Ovary (tissue), 9 donors: ENCODE measurements around the gene PHEX. TPM values are rescaled to one million over a fixed set of nuclear protein-coding genes. Genes with fewer than 3 reads are reported as not detected.

Source experiments
- DNase-seq, 5 donors: peaks; one replicate each; pipeline ENCODE4 v3.0.0-alpha.2; 2019 to 2020
- H3K27ac ChIP-seq, 2 donors: fragments of 200-600 bp; one replicate each; pipeline versions ENCODE4 v1.5.1 to v1.8.0; 2019 to 2022
- H3K27me3 ChIP-seq: fragments of 200-600 bp; one replicate; pipeline ENCODE4 v1.8.0; 2022
- H3K36me3 ChIP-seq: fragments of 200-600 bp; sonication (generic); one replicate; pipeline ENCODE4 v1.5.1; 2019
- H3K4me1 ChIP-seq: one replicate; pipeline ENCODE4 v1.8.1; 2013; ENCODE audit warnings: mild to moderate bottlenecking, moderate library complexity; ENCODE audit not compliant: insufficient read depth
- H3K4me3 ChIP-seq: fragments of 200-600 bp; sonication (generic); one replicate; pipeline ENCODE4 v1.5.1; 2017
- H3K9me3 ChIP-seq, 2 donors: fragments of 200-600 bp in 1 of 2; sonication (generic) in 1 of 2; one replicate each; pipeline versions ENCODE4 v1.5.1 to v1.8.1; 2013 to 2019; ENCODE audit warnings: mild to moderate bottlenecking in 1 of 2, moderate library complexity in 1 of 2
- CTCF ChIP-seq, 3 donors: fragments of 450-650 bp in 2 of 3; fragments of 200-600 bp in 1 of 3; IDR thresholded peaks; one replicate each; pipeline versions ENCODE4 v1.5.1 to v1.8.0; 2016 to 2022; ENCODE audit warnings: antibody characterized with exemption in 3 of 3, mild to moderate bottlenecking in 1 of 3
- EP300 ChIP-seq: sonication (generic); formaldehyde crosslinking; IDR thresholded peaks from one replicate; pipeline ENCODE4 v1.6.1; 2017; ENCODE audit warnings: antibody characterized with exemption
- POLR2A ChIP-seq: fragments of 450-650 bp; IDR thresholded peaks from one replicate; pipeline ENCODE4 v1.6.1; 2017; ENCODE audit warnings: antibody characterized with exemption, mild to moderate bottlenecking, moderate library complexity
- WGBS, 3 donors: extraction: QIAGEN DNeasy Blood & Tissue Kit in 1 of 3; methylation state at CpG; one replicate each; pipeline versions ENCODE4 v1.1.5 to v1.1.7; 2013 to 2017; 5-methylcytosine and 5-hydroxymethylcytosine counted together
- intact Hi-C, 4 donors: fragments of 100-400 bp; cut with DNase I; formaldehyde crosslinking; loops; one replicate each; pipeline versions ENCODE4 v1.11.0 to v1.15.1; 2022 to 2023
- polyA plus RNA-seq, 2 donors: library from polyadenylated mRNA; stranded (reverse); fragments of 200-250 nt in 1 of 2; fragments of 350-450 nt in 1 of 2; fragmentation: Illumina TruSeq in 1 of 2; extraction: RNeasy Lipid Tissue Mini Kit (QIAGEN cat#74804) in 1 of 2; gene quantifications; one replicate each; pipeline ENCODE4 v1.2.3, GENCODE V29; 2013 to 2014
- total RNA-seq, 7 donors: library from RNA; depleted of rRNA in 2 of 7; stranded (reverse); fragments of >200 nt in 2 of 7; fragmentation: NEBNext Ultra II Directional in 3 of 7; extraction: Animal tissue kit (Norgen Biotek cat#: 25700) in 3 of 7; gene quantifications; one replicate each; pipeline versions ENCODE4 v1.1.0 to v1.2.4, GENCODE V29; 2016 to 2023
- donor health status: DM: no; HTN: no; CAD: no; lungs with moderate emphysema.
- donor health status: DM: no; HTN: no; CAD: no.
- donor health status: Bipolar disorder and iron deficiency.
- donor health status: DM: yes; HTN: yes; CAD: no.
- donor health status: DM: no; HTN: no; CAD: no.
- donor health status: DM: yes; HTN: yes; CAD: no.

PHEX gene
- total and polyA plus RNA-seq, 9 donors = 0.46 to 18.9 (median 1.1) TPM

GRCh38 chrX:22139822-22140221 lies 107.7 kb downstream of the PHEX start:
- intact Hi-C loops = no loop called here
- Histone ChIP-seq H3K27me3 (no peaks in the 10 kb centered on the region), H3K36me3 (no peaks in the 10 kb centered on the region), H3K4me1 (peaks cover 2% of the 10 kb centered on the region), H3K27ac (no peak overlapping the region), H3K9me3 (no peaks in the 10 kb centered on the region), H3K4me3 (no peak overlapping the region)
- 91 to 96% (median 94%) methylated on average over 1 of the region's 1 CpG for WGBS, 3 donors
- no peak for TF ChIP-seq CTCF (IDR thresholded peaks at IDR 0.05)
- no peak for TF ChIP-seq POLR2A
- no peak for TF ChIP-seq EP300
- no peak for DNase-seq

- H3K27ac ChIP-seq = no peak overlapping the region
- 59 to 71% (median 66%) methylated on average over 4 of the region's 4 CpGs for WGBS, 3 donors
- H3K9me3 ChIP-seq = no peaks in the 10 kb centered on the region
- TF ChIP-seq EP300 = no peak
- TF ChIP-seq POLR2A = no peak
- no peak for TF ChIP-seq CTCF (IDR thresholded peaks at IDR 0.05)
- no peak overlapping the region for H3K4me3 ChIP-seq
- intact Hi-C loops = no loop called here
- H3K36me3 ChIP-seq = no peaks in the 10 kb centered on the region
- no peaks in the 10 kb centered on the region for H3K27me3 ChIP-seq
- DNase-seq = no peak
- peaks cover 2% of the 10 kb centered on the region for H3K4me1 ChIP-seq
Observed at GRCh38 chrX:22141047-22141730, 109.1 kb downstream of the PHEX start.

DNA sequence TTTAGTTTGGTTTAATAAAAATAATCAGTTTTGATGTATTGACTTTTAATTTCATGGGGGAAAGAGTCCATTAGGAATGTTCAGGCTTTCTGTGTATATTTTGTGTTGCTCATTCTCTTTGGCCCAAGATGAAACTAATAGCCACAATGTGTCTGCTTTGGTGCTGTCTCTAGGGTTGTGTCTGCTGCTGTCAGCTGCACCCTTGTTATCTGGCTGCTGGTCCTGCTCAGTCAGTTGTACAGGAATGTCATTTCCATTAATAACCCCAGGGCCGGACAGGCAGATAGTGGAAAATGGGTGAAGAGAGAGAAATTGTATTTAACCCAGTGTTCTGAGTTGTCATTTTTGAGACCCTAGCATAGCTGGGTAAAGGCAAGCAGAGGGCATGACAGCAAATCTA lies 115.1 kb downstream of the PHEX start:
- no peaks in the 10 kb centered on the region for H3K4me1 ChIP-seq
- no peaks in the 10 kb centered on the region for H3K9me3 ChIP-seq
- H3K27ac ChIP-seq = no peak overlapping the region
- H3K36me3 ChIP-seq = no peaks in the 10 kb centered on the region
- WGBS, 3 donors = 57 to 74% (median 68%) methylated on average over 1 of the region's 1 CpG
- DNase-seq = no peak
- no peak overlapping the region for H3K4me3 ChIP-seq
- H3K27me3 ChIP-seq = no peaks in the 10 kb centered on the region
- intact Hi-C loops = no loop called here
- TF ChIP-seq POLR2A = no peak
- TF ChIP-seq CTCF (IDR thresholded peaks at IDR 0.05) = no peak
- TF ChIP-seq EP300 = no peak

GRCh38 chrX:22147942-22148341 lies 115.8 kb downstream of the PHEX start:
- TF ChIP-seq EP300 (no peak), CTCF (IDR thresholded peaks at IDR 0.05) (no peak), POLR2A (no peak)
- no peak overlapping the region for H3K27ac ChIP-seq
- intact Hi-C loops = no loop called here
- WGBS, 3 donors = 69 to 73% (median 70%) methylated on average over 3 of the region's 3 CpGs
- no peaks in the 10 kb centered on the region for H3K4me1 ChIP-seq
- no peak overlapping the region for H3K4me3 ChIP-seq
- no peak for DNase-seq
- H3K36me3 ChIP-seq = no peaks in the 10 kb centered on the region
- no peaks in the 10 kb centered on the region for H3K27me3 ChIP-seq
- H3K9me3 ChIP-seq = no peaks in the 10 kb centered on the region
